HL-60 (cell line): Measurements from ENCODE around the gene ZNF277.

Experiments
- POLR2AphosphoS5 ChIP-seq: IDR thresholded peaks from 2 replicates; pipeline ENCODE4 v1.6.1; 2012; ENCODE audit warnings: low read depth
- TF ChIP-seq, protein P1 (sequence below): IDR thresholded peaks from one replicate; pipeline ENCODE4 v1.5.1; 2011; ENCODE audit warnings: low read length, control low read depth, inconsistent platforms; ENCODE audit not compliant: insufficient read depth

GRCh38 chr7:112371701-112372100 lies 165.2 kb downstream of the ZNF277 start:
- TF ChIP-seq, protein P1, sequence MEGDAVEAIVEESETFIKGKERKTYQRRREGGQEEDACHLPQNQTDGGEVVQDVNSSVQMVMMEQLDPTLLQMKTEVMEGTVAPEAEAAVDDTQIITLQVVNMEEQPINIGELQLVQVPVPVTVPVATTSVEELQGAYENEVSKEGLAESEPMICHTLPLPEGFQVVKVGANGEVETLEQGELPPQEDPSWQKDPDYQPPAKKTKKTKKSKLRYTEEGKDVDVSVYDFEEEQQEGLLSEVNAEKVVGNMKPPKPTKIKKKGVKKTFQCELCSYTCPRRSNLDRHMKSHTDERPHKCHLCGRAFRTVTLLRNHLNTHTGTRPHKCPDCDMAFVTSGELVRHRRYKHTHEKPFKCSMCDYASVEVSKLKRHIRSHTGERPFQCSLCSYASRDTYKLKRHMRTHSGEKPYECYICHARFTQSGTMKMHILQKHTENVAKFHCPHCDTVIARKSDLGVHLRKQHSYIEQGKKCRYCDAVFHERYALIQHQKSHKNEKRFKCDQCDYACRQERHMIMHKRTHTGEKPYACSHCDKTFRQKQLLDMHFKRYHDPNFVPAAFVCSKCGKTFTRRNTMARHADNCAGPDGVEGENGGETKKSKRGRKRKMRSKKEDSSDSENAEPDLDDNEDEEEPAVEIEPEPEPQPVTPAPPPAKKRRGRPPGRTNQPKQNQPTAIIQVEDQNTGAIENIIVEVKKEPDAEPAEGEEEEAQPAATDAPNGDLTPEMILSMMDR = no peak
- no peak for TF ChIP-seq POLR2AphosphoS5
